K562 (cell line): ENCODE results near the gene AGPAT4. TPM values are rescaled to one million over a fixed set of nuclear protein-coding genes. Genes with fewer than 3 reads are reported as not detected.

ENCODE experiments used
- BCOR ChIP-seq: fragments of 450-650 bp; IDR thresholded peaks from 2 replicates; pipeline ENCODE4 v1.6.1; 2016
- HCFC1 ChIP-seq: IDR thresholded peaks from 2 replicates; pipeline ENCODE4 v1.6.1; 2012; ENCODE audit warnings: low read depth, low read length, improper control_type of control experiment
- SMC3 ChIP-seq: conservative IDR thresholded peaks from 2 replicates; pipeline ENCODE4 v1.6.1; 2011; ENCODE audit warnings: low read depth, low read length, improper control_type of control experiment; ENCODE audit not compliant: insufficient read depth
- STAG1 ChIP-seq: sonication (generic); formaldehyde crosslinking; IDR thresholded peaks from 2 replicates; pipeline ENCODE4 v1.5.0; 2020; ENCODE audit warnings: missing genetic modification reagents, borderline replicate concordance
- TAF9B ChIP-seq: fragments of 450-650 bp; IDR thresholded peaks from 2 replicates; pipeline ENCODE4 v1.6.1; 2018; ENCODE audit warnings: mild to moderate bottlenecking; ENCODE audit not compliant: partially characterized antibody
- polyA plus RNA-seq, 8 experiments: library from polyadenylated mRNA; depleted of rRNA in 4 of 8; stranded (reverse) in 5 of 8; unstranded in 3 of 8; fragments of >200 nt; fragmentation: Nextera tagmentation in 2 of 8; fragmentation: Illumina TruSeq in 1 of 8; extraction: Ambion mirVana in 2 of 8; extraction: Trizol in 1 of 8; gene quantifications; 2 replicates each; pipeline versions ENCODE4 v1.2.1 to v1.2.3, GENCODE V29; 2011 to 2014; ENCODE audit warnings: inconsistent platforms in 1 of 8, missing spikeins in 1 of 8
- total RNA-seq, 7 experiments: library from RNA; depleted of rRNA in 6 of 7; stranded (reverse); fragments of >200 nt in 6 of 7; fragmentation: Illumina TruSeq in 2 of 7; extraction: Trizol in 2 of 7; gene quantifications; 2 replicates each; pipeline versions ENCODE4 v1.2.1 to v1.2.3, GENCODE V29; 2011 to 2021; ENCODE audit warnings: low replicate concordance in 1 of 7
- TF ChIP-seq, protein P1 (sequence below): fragments of 450-650 bp; formaldehyde crosslinking; IDR thresholded peaks from 2 replicates; pipeline ENCODE4 v1.4.0; 2020; ENCODE audit warnings: mild to moderate bottlenecking, moderate library complexity
- TF ChIP-seq, protein P2 (sequence below), 3 experiments: IDR thresholded peaks in 2 of 3; conservative IDR thresholded peaks in 1 of 3; 2 replicates each; pipeline ENCODE4 v1.5.1; 2011 to 2012; ENCODE audit warnings: low read length in 3 of 3, mild to moderate bottlenecking in 3 of 3, control low read depth in 2 of 3, improper control_type of control experiment in 1 of 3, inconsistent platforms in 1 of 3, low read depth in 1 of 3, mixed read lengths in 1 of 3, moderate library complexity in 1 of 3; ENCODE audit not compliant: insufficient read depth in 2 of 3
- TF ChIP-seq, protein P3 (sequence below), 2 experiments: fragments of 450-650 bp; formaldehyde crosslinking in 1 of 2; IDR thresholded peaks; 2 replicates each; pipeline versions ENCODE4 v1.4.0 to v1.6.1; 2014 to 2020; ENCODE audit warnings: mild to moderate bottlenecking in 2 of 2, borderline replicate concordance in 1 of 2, low read depth in 1 of 2

Gene AGPAT4
- total and polyA plus RNA-seq, 9 of the 15 experiments (the other 6 are each of a cell fraction or from before 2014, with no cell fraction given) = 2.2 to 15.0 (median 5.7) TPM

DNA sequence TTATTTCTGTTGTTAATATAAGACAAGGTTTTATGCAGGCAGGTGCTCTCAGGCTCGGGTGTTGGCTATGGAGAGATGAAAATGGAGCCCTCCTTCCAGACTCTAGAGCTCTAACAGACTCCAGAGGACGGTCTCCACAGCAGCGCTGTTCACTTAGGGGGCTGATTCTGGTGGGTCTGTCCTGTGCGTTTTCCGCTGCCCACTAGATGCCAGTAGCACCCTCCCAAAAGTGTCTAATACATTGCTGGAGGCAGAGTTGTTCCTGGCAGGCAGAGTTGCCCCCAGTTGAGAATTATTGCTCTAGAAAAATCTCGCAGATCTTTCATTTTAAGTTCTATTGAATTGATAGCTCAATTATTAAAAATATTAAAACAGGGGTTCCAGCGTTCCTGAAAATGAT lies 172.3 kb downstream of the AGPAT4 start (continued):
- TF ChIP-seq, protein P1, sequence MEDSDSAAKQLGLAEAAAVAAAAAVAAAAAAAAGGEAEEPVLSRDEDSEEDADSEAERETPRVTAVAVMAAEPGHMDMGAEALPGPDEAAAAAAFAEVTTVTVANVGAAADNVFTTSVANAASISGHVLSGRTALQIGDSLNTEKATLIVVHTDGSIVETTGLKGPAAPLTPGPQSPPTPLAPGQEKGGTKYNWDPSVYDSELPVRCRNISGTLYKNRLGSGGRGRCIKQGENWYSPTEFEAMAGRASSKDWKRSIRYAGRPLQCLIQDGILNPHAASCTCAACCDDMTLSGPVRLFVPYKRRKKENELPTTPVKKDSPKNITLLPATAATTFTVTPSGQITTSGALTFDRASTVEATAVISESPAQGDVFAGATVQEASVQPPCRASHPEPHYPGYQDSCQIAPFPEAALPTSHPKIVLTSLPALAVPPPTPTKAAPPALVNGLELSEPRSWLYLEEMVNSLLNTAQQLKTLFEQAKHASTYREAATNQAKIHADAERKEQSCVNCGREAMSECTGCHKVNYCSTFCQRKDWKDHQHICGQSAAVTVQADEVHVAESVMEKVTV = 0 out of 2 replicates have a peak, but pooled peaks have one; percentile 24
- peak; percentile 33; the same call in 1 of the 2 replicates for TF ChIP-seq STAG1 (CRISPR knock-in tag)
- TF ChIP-seq SMC3 = peak; percentile 55
- TF ChIP-seq, protein P2, sequence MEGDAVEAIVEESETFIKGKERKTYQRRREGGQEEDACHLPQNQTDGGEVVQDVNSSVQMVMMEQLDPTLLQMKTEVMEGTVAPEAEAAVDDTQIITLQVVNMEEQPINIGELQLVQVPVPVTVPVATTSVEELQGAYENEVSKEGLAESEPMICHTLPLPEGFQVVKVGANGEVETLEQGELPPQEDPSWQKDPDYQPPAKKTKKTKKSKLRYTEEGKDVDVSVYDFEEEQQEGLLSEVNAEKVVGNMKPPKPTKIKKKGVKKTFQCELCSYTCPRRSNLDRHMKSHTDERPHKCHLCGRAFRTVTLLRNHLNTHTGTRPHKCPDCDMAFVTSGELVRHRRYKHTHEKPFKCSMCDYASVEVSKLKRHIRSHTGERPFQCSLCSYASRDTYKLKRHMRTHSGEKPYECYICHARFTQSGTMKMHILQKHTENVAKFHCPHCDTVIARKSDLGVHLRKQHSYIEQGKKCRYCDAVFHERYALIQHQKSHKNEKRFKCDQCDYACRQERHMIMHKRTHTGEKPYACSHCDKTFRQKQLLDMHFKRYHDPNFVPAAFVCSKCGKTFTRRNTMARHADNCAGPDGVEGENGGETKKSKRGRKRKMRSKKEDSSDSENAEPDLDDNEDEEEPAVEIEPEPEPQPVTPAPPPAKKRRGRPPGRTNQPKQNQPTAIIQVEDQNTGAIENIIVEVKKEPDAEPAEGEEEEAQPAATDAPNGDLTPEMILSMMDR (IDR thresholded peaks at IDR 0.05 in 2 of 3, conservative IDR thresholded peaks at IDR 0.05 in 1 of 3; ENCODE audit: insufficient read depth in 2 of 3, low read depth in 1 of 3, low read length in 3 of 3) = peak; percentile 52 to 64 (median 62)
- TF ChIP-seq HCFC1 = no peak
- no peak for TF ChIP-seq TAF9B
- TF ChIP-seq BCOR = no peak
- TF ChIP-seq, protein P3, sequence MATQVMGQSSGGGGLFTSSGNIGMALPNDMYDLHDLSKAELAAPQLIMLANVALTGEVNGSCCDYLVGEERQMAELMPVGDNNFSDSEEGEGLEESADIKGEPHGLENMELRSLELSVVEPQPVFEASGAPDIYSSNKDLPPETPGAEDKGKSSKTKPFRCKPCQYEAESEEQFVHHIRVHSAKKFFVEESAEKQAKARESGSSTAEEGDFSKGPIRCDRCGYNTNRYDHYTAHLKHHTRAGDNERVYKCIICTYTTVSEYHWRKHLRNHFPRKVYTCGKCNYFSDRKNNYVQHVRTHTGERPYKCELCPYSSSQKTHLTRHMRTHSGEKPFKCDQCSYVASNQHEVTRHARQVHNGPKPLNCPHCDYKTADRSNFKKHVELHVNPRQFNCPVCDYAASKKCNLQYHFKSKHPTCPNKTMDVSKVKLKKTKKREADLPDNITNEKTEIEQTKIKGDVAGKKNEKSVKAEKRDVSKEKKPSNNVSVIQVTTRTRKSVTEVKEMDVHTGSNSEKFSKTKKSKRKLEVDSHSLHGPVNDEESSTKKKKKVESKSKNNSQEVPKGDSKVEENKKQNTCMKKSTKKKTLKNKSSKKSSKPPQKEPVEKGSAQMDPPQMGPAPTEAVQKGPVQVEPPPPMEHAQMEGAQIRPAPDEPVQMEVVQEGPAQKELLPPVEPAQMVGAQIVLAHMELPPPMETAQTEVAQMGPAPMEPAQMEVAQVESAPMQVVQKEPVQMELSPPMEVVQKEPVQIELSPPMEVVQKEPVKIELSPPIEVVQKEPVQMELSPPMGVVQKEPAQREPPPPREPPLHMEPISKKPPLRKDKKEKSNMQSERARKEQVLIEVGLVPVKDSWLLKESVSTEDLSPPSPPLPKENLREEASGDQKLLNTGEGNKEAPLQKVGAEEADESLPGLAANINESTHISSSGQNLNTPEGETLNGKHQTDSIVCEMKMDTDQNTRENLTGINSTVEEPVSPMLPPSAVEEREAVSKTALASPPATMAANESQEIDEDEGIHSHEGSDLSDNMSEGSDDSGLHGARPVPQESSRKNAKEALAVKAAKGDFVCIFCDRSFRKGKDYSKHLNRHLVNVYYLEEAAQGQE (IDR thresholded peaks at IDR 0.05; ENCODE audit: borderline replicate concordance) = peak; percentile 36
- TF ChIP-seq, protein P3 (CRISPR knock-in tag; IDR thresholded peaks at IDR 0.05; ENCODE audit: low read depth) = no peak
- TF ChIP-seq, all 486 proteins: peak for 7
